PC-9 (cell line): Measurements from ENCODE around the gene AP1G1. TPM values are rescaled to one million over a fixed set of nuclear protein-coding genes. Genes with fewer than 3 reads are reported as not detected.

Source experiments
- BruUV-seq: library from RNA; stranded (reverse); fragments of 400-500 nt; replicated peaks from 2 replicates; lab custom pipeline; 2021; lab: Mats Ljungman, UMichigan
- CTCF ChIA-PET: fragments of 300-600 bp; sonication (Branson Sonifier 250); formaldehyde crosslinking; loops from one replicate; lab custom pipeline; 2022; ENCODE audit warnings: antibody characterized with exemption; lab: Charles Lee
- POLR2A ChIA-PET: fragments of 300-600 bp; sonication (Branson Sonifier 250); formaldehyde crosslinking; loops from one replicate; lab custom pipeline; 2022; ENCODE audit warnings: antibody characterized with exemption; ENCODE audit not compliant: unreplicated experiment; lab: Charles Lee
- DNase-seq, 2 experiments: peaks; one replicate each; pipeline versions ENCODE4 v3.0.0 to v3.0.0-alpha.2; 2015 to 2022; ENCODE audit warnings: mixed read lengths in 1 of 2
- H2AFZ ChIP-seq: fragments of 200-600 bp; sonication (generic); 2 replicates; pipeline ENCODE4 v1.8.1; 2017; ENCODE audit warnings: antibody characterized with exemption
- H3F3A ChIP-seq: fragments of 200-600 bp; sonication (generic); 2 replicates; pipeline ENCODE4 v1.8.1; 2017; ENCODE audit warnings: antibody characterized with exemption, mild to moderate bottlenecking, low read depth; ENCODE audit not compliant: insufficient read depth
- H3K27ac ChIP-seq: fragments of 200-600 bp; sonication (generic); 2 replicates; pipeline ENCODE4 v1.6.1; 2016; ENCODE audit warnings: mixed run types
- H3K27me3 ChIP-seq: fragments of 200-600 bp; sonication (generic); 2 replicates; pipeline ENCODE4 v1.6.1; 2016; ENCODE audit warnings: low read depth, mixed run types; ENCODE audit not compliant: insufficient read depth
- H3K36me3 ChIP-seq: fragments of 200-600 bp; sonication (generic); 2 replicates; pipeline ENCODE4 v1.6.1; 2016; ENCODE audit warnings: low read depth, mixed run types
- H3K4me1 ChIP-seq: fragments of 200-600 bp; sonication (generic); replicated peaks from 2 replicates; pipeline ENCODE4 v1.6.1; 2016; ENCODE audit warnings: mixed run types; ENCODE audit not compliant: insufficient read depth
- H3K4me2 ChIP-seq: fragments of 200-600 bp; sonication (generic); 2 replicates; pipeline ENCODE4 v1.6.1; 2017; ENCODE audit warnings: mixed run types
- H3K4me3 ChIP-seq: fragments of 200-600 bp; sonication (generic); 2 replicates; pipeline ENCODE4 v1.6.1; 2016; ENCODE audit warnings: mixed run types
- H3K79me2 ChIP-seq: fragments of 200-600 bp; sonication (generic); 2 replicates; pipeline ENCODE4 v1.6.1; 2017; ENCODE audit warnings: low read depth, mixed run types
- H3K9me2 ChIP-seq: fragments of 200-600 bp; sonication (generic); 2 replicates; pipeline ENCODE4 v1.8.1; 2017; ENCODE audit warnings: mild to moderate bottlenecking; ENCODE audit not compliant: insufficient read depth
- H3K9me3 ChIP-seq: fragments of 200-600 bp; sonication (generic); 2 replicates; pipeline ENCODE4 v1.8.1; 2016; ENCODE audit warnings: low read depth; ENCODE audit not compliant: insufficient read depth
- H4K20me1 ChIP-seq: fragments of 200-600 bp; sonication (generic); 2 replicates; pipeline ENCODE4 v1.8.1; 2017; ENCODE audit not compliant: insufficient read depth
- CTCF ChIP-seq: fragments of 200-600 bp; sonication (generic); conservative IDR thresholded peaks from 2 replicates; pipeline ENCODE4 v1.6.1; 2017; ENCODE audit warnings: mixed run types, antibody characterized with exemption, mild to moderate bottlenecking, moderate library complexity
- EZH2 ChIP-seq: fragments of 200-600 bp; sonication (generic); IDR thresholded peaks from 2 replicates; pipeline ENCODE4 v1.8.0; 2017; ENCODE audit warnings: antibody characterized with exemption, low read depth
- intact Hi-C: fragments of 100-400 bp; cut with micrococcal nuclease; formaldehyde crosslinking; loops from one replicate; pipeline ENCODE4 v1.10.0; 2022; ENCODE audit not compliant: unreplicated experiment
- total RNA-seq: library from RNA; stranded (reverse); gene quantifications from 2 replicates; pipeline ENCODE4 v1.2.3, GENCODE V29; 2021

AP1G1 gene
- total RNA-seq, 1 experiment from 2014 or later = 72.5 TPM

DNA sequence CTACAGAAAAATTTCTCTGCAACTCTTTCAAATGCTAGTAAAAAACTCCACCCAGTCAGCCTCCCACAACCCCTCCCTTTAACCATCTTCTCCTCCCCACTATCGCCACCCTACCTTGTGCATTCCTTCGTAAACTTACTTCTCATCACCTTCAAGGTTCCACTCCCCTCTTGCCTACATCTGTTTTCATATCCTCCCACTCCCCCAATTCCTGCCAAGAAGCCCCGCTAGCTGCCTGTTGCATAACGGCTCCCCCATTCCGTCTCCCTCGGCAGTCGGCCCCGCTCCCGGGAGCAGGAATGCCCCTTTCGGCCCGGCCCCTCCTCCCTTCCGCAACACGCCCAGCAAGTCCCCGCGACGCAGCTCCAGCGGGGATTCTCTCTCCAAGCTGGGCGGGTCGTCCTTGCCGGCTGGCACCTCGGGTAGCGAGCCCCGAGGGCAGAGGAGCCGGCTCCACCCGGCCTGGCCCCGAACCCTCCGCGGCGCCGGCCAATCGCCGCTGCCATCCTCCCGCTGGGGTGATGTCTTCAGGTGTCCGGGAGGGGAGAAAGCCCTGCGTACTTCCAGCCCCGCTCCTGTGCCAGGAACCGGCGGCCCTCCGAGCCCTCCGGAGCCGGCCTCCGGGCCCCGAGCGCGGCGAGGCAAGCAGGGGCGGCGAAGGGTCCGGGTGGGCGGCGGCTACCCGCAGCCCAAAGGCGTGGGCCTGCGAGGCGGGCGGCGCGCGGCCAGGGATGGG lies 85.7 kb downstream of the AP1G1 start:
- TF ChIP-seq CTCF (no peak), EZH2 (no peak)
- ChIA-PET POLR2A (interaction anchor here (0.6 kb wide), 3 partner anchors 72 to 388 kb away, joined by 3 to 7 read pairs (median 3); no protein-coding TSS in a partner anchor), CTCF (no interaction called here)
- H3K27me3 ChIP-seq = no peaks in the 10 kb centered on the region
- BruUV-seq = no TSS peak
- peaks cover 18% of the 10 kb centered on the region for H3F3A ChIP-seq
- H3K4me3 ChIP-seq = peak overlapping the region; percentile 74
- H3K79me2 ChIP-seq = peaks cover 17% of the 10 kb centered on the region
- peaks cover 15% of the 10 kb centered on the region for H3K4me1 ChIP-seq
- peak overlapping the region; percentile 76 for H2AFZ ChIP-seq
- intact Hi-C loops = loop anchor here (5.0 kb wide), 1 partner anchor 96 kb away; the partner anchor contains the start of gene MARVELD3
- 0 out of 2 replicates have a peak overlapping the region, but pooled peaks have one; percentile 3 for H3K27ac ChIP-seq
- H3K9me3 ChIP-seq = no peaks in the 10 kb centered on the region
- DNase-seq = peak; percentile 78 to 87
- peak overlapping the region; percentile 85 for H3K4me2 ChIP-seq
- H3K36me3 ChIP-seq = no peaks in the 10 kb centered on the region
- 0 out of 2 replicates have a peak, but pooled peaks cover 3% of the 10 kb centered on the region for H4K20me1 ChIP-seq
- no peaks in the 10 kb centered on the region for H3K9me2 ChIP-seq

GRCh38 chr16:71721066-71721740 lies 87.4 kb downstream of the AP1G1 start:
- no peak for TF ChIP-seq EZH2
- TF ChIP-seq CTCF = no peak
- H3K9me3 ChIP-seq = no peaks in the 10 kb centered on the region
- H4K20me1 ChIP-seq = 0 out of 2 replicates have a peak, but pooled peaks cover 3% of the 10 kb centered on the region
- H3K79me2 ChIP-seq = peaks cover 17% of the 10 kb centered on the region
- H3K9me2 ChIP-seq = no peaks in the 10 kb centered on the region
- POLR2A ChIA-PET = interaction anchor here (0.7 kb wide), 1 partner anchor 43 kb away, joined by 12 read pairs; no protein-coding TSS in a partner anchor
- peaks cover 15% of the 10 kb centered on the region for H3K4me1 ChIP-seq
- H3F3A ChIP-seq = peaks cover 15% of the 10 kb centered on the region
- no peak overlapping the region for H2AFZ ChIP-seq
- H3K4me2 ChIP-seq = no peak overlapping the region
- no peaks in the 10 kb centered on the region for H3K27me3 ChIP-seq
- H3K36me3 ChIP-seq = no peaks in the 10 kb centered on the region
- H3K4me3 ChIP-seq = no peak overlapping the region
- H3K27ac ChIP-seq = no peak overlapping the region
- intact Hi-C loops = loop anchor here (5.0 kb wide), 1 partner anchor 94 kb away; the partner anchor contains the start of gene MARVELD3
- CTCF ChIA-PET = no interaction called here
- DNase-seq = no peak
- no TSS peak for BruUV-seq

DNA sequence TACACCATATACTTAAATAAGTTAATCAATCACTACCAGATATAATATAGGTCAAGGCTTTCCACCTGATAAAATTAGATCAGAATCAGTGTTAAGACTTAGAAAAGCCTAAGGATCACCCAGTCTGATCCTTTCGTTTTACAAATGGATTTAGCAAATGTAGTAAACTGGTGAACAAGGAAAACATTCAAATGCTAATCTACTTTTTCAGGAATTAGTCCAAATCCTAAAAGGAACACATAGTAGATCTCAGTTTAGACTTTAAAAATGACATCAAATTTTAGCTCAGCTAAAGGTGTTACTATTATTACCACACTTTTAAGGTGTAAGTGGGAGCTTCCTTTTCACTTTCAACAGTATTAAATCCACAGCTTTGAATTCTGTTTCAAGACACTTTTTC lies 96.1 kb downstream of the AP1G1 start:
- TF ChIP-seq EZH2 (no peak), CTCF (no peak)
- Histone ChIP-seq H3K36me3 (no peaks in the 10 kb centered on the region), H3K79me2 (peaks cover 5% of the 10 kb centered on the region; the same call in 1 of the 2 replicates), H3K27ac (no peak overlapping the region), H3K27me3 (no peaks in the 10 kb centered on the region), H3K9me3 (no peaks in the 10 kb centered on the region), H3F3A (peaks cover 34% of the 10 kb centered on the region), H3K4me2 (no peak overlapping the region), H3K4me3 (no peak overlapping the region), H3K9me2 (no peaks in the 10 kb centered on the region), H4K20me1 (no peaks in the 10 kb centered on the region), H2AFZ (no peak overlapping the region), H3K4me1 (peaks cover 34% of the 10 kb centered on the region)
- ChIA-PET POLR2A (interaction anchor here (0.6 kb wide), 1 partner anchor 31 kb away, joined by 10 read pairs; no protein-coding TSS in a partner anchor), CTCF (interaction anchor here (0.5 kb wide), 1 partner anchor 147 kb away, joined by 3 read pairs; no protein-coding TSS in a partner anchor)
- no peak for DNase-seq
- BruUV-seq = no TSS peak
- intact Hi-C loops = no loop called here
